NCI-H69 (cell line): Measurements from ENCODE around the gene URAD.

Source experiments
- DNase-seq: peaks from one replicate; lab custom pipeline; 2025; lab: John Stamatoyannopoulos, UW

Gene URAD

DNA sequence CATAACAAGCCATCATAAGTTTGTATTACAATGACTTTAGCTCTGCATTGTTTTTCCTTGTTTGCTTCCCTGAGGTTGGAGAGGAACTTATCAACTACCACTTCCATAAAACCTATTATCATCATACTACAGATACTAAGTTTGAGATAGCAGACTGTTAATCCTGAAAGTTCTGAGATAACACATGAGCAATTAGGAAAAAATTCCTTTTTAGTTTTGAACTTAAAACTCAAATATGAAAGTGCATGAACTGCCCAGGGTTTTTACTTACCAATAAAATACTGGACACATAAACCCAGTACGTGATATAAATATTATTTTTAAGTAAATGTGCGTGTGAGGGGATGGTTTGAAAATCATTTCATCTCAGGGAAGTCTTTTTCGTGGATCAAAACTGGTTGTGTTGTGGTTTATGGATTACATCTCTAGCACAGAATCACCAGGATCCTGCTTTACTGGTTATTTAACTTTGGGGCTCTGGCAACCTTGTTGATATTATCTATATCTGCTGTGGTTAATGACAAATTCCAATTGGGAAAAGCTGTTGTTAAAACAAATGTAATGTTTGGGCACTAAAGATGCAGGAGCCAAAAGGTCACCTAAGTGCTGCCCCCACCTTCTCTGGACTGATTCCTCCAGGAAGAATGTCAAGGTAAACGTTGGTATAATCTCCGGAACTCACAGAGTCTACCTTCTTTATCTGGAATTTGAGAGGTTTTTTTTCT is 31.8 kb downstream of the URAD start:
- DNase-seq: no peak

DNA sequence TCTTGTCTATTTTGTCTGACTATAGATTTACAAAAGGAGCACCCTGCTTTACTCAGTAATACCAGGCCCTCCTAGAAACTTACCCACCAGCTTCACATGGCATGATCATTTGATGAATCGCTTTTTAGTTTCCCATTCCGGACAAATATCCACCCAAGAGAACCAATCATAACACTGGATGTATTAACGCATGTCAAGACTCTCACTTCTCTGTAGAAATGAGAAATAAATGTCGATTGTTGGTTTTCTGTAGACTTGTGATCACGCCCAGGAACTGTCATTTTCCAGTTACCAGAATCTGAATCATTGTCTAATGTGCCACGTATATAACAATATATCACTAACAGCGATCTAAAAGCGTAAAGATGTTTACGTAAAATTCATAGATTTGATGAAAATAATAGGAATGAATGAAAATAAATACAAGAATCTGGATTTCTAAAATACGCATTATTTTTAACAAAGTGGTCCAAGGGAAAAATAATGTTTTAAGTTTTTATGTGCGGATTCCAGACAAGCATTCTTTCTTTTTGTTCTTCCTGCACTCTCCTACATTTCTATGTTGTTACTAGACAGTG is 33.4 kb downstream of the URAD start:
- DNase-seq: no peak

DNA sequence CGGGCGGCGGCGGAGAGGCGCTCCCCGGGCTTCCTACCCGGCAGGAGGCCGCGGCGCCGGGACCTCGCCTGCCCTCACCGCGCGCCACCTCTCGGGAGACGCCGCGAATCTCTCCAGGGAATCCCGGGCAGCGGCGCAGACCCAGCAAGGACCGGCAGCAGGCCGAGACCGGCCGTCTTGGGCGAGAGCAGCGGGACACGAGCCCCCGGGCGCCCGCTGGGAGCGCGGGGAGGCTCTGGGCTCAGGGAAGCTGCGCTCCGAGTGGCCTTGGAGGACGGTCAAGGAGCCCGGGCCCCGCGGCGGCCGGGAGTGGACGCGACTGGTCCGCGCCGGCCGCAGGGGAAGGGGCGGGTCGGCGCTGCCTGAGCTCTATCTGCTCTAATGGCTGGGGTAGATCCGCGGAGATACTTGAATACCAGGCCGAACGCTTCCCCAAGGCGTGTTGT is 34.1 kb downstream of the URAD start:
- peak; percentile 42 for DNase-seq

DNA sequence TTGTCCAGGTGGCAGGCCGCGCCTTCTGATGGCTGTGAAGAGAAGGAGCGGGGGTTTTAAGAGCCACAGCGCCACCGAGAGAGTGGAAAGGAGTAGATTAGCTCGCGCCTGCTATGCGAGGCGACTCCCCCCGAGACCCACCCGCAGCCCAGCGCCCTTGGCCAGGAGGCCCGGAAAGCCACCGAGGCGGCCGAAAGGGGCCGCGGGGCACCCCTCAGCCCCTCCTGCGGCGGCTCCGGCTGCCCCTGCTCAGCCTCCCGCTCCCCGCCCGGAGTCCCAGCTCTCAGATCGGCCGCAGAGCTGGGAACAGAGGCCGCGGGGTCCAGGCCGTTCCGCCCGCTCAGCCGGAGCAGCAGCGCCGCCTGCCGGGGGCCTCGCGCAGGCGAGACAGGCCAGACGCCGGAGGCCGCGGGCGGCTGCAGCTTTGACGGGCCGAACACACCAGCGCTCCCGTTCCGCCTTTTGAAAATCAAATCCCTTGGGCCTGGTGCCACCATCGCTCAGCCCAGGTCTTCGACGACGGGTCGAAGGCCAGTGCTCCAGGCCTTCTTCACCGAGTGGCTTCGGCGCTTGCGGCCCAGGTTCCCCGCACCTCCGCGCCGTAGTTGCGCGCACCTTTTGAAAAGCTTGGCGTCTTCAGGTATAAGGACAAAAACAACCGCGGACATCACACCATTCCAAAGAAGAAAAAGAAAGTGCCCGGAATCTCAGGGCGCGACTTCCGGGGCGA is 34.7 kb downstream of the URAD start:
- DNase-seq: peak; percentile 68

DNA sequence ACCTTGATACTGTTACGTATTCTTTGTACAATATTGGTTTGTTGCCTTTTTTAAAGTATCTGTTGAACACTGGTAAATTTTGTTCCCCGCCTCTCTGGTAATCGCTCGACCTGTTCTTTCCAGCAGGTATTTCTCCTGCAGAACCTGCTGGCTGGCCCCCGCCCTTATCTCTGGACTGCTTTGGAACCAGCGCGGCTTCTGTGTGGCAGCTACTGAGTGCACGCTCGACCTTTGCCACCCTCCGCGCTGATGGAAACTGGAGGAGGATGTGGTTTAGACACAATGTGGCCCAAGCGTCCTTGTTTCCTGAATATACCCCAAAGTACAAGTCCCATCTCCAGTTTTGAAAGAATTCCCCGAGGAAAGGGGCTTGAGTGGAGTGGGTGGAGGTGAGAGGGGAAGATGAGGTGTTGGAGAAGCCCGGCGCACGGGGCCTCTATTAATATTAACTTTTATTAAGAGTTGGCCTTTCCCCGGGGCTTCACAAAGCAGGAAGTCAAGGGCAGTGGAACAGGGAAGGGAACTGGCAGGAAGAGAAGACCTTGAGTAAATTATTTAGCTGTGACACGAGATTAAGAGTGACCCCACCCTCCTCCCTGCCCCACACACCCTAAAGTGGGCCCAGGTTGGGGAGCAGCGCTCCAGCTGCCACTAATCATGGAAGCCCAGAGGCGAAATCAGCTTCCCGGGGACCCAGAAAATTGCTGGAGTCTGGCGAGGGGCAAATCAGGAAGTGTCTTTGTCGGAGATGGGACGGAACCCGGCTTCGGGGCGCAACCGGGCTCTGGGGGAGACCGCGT is 35.4 kb downstream of the URAD start:
- no peak for DNase-seq

DNA sequence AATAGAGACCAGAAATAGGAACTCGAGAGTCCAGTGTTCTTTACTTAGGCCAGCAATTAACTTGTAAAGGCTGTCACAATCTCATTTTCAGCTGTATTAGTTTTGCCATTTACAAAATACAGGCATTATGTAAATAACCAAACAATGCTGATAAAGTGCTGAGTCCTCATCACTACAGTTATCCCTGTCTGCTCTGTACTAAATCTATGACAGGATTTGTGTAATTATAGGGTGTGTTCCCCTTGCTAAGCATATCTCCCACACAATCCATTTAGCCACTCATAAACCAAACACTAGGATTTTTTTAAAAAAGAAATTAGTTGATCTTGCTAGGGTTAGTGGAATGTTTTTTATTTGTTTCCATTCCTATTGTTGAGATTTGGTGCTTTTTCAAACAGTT is 45.5 kb downstream of the URAD start:
- peak; percentile 71 for DNase-seq

DNA sequence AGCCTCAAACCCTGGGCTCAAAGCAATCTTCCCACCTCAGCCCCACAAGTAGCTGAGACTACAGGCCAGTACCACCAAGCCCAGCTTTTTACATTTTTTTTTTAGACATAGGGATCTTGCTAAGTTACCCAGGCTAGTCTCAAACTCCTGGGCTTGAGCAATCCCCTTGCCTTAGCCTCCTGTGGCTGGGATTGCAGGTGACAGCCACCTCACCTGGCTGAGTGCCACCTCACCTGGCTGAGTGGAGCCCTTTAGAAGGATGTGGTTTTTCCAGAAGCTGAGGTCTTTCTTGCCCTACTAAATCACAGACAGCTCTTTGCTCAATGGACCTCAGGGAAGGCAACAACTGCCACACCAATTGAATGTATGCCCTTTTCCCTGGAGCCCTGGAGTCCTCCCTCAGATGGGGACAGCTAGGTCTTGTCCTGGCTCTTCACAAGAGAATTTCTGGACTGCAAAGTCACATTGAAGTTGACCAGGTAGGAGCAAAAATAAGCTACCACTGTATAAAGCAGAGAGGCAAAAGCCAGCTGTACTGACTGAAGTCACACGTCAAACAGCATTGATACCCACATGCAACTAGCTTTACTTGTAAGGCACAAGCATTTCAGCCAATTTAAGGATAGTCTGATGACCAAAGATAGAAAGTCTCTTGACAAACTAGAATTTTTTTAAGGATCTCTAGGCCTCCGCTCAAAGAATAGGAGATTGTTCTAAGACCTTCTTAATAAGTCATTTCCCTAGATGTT is 54.7 kb downstream of the URAD start:
- peak; percentile 9 for DNase-seq

DNA sequence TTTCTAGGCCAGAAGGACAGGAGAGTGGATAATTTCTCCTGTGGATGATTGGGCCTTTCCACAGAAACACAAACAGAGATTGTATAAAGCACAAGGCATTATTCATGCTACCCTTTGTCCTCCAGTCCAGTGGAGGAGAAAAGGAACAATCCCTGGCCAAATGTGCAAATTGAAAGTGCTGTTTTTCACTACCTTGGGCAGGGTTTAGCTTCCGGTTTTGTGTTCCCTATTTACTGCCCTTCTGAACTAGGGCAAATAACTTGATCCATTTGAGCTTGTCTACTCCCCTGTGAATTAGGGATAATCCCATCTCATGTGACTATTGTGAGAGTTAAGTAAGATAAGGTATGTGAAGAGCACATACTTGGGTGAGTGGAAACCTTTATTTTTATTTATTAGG is 55.4 kb downstream of the URAD start:
- no peak for DNase-seq

DNA sequence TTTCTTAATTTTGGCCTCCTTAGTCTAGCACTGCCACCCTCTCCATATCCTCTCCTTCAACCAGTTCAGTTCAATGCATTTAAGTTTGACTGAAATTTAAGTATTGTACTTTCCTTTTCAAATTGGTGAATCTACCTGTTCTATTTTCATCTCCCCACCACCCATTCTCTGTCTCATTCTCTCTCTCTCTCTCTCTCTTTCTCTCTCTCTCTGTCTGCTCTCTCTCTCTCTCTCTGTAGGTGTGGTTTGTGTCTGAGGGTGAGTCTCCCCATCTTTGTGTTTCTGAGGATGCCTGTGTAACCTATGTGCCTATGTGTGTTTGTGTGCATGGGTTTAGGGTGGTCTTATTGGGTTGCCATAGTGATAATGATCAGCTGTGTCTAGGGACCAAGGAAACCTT is 58.6 kb downstream of the URAD start:
- no peak for DNase-seq

DNA sequence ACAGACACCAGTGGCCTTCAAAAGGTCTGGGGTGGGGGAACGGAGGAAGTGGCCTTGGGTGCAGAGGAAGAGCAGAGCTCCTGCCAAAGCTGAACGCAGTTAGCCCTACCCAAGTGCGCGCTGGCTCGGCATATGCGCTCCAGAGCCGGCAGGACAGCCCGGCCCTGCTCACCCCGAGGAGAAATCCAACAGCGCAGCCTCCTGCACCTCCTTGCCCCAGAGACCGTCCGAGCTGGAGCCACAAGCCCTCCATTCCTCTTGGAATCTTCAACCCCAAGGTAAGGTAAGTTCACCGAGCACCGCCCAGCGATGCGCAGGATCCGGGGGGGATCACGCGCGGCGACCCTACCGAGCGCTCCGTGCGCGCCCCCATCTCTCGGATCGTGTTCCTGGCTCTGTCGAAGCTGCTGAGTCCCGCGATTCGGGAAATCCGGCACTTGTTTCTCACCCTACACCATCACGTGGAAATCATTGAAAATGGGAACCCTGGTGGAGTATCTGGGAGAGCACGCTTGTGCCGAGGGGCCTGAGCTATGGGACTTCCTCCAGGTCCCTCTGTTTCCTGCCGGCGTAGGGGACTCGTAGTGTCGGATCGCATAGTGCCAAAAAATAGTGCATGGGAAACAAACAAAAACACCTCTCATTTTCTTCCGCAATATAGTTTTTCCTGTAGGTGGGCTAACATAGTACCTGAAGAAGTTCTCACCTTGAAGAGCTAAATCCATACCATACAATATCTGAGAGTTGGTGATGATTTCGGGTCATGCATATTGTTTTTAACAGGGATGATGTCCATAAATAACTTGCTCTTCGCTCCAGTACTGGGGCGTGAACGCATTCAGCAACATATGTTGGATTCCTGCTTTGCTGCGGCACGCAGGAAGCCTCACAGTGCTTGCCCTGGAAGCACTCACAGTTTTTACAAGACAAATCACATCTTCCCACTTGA is 59.4 kb downstream of the URAD start:
- no peak for DNase-seq

DNA sequence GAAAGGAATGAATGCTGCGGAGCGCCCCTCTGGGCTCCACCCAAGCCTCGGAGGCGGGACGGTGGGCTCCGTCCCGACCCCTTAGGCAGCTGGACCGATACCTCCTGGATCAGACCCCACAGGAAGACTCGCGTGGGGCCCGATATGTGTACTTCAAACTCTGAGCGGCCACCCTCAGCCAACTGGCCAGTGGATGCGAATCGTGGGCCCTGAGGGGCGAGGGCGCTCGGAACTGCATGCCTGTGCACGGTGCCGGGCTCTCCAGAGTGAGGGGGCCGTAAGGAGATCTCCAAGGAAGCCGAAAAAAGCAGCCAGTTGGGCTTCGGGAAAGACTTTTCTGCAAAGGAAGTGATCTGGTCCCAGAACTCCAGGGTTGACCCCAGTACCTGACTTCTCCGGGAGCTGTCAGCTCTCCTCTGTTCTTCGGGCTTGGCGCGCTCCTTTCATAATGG is 60.1 kb downstream of the URAD start:
- no peak for DNase-seq
